HEK293 (cell line): Measurements from ENCODE around the gene TADA3.

Experiments
- AEBP2 ChIP-seq: fragments of 450-650 bp; formaldehyde crosslinking; IDR thresholded peaks from 2 replicates; pipeline ENCODE4 v1.5.1; 2016; ENCODE audit warnings: missing biosample characterization, missing genetic modification characterization, borderline replicate concordance
- ELK4 ChIP-seq: IDR thresholded peaks from 2 replicates; pipeline ENCODE4 v1.6.1; 2011; ENCODE audit warnings: mild to moderate bottlenecking, low read depth, low read length, borderline replicate concordance
- FEZF1 ChIP-seq: fragments of 450-650 bp; formaldehyde crosslinking; IDR thresholded peaks from 2 replicates; pipeline ENCODE4 v1.5.1; 2016; ENCODE audit warnings: missing biosample characterization, missing genetic modification characterization
- PBX3 ChIP-seq: sonication (generic); formaldehyde crosslinking; IDR thresholded peaks from 2 replicates; pipeline ENCODE4 v1.8.1; 2022; ENCODE audit warnings: mild to moderate bottlenecking, moderate library complexity, missing genetic modification reagents
- PRDM10 ChIP-seq: fragments of 450-650 bp; formaldehyde crosslinking; IDR thresholded peaks from 2 replicates; pipeline ENCODE4 v1.5.1; 2016; ENCODE audit warnings: missing biosample characterization, missing genetic modification characterization
- SP2 ChIP-seq: fragments of 450-650 bp; formaldehyde crosslinking; IDR thresholded peaks from 2 replicates; pipeline ENCODE4 v1.5.1; 2016; ENCODE audit warnings: missing biosample characterization, missing genetic modification characterization
- SP7 ChIP-seq: fragments of 450-650 bp; formaldehyde crosslinking; IDR thresholded peaks from 2 replicates; pipeline ENCODE4 v1.5.1; 2016; ENCODE audit warnings: missing biosample characterization, missing genetic modification characterization
- YY2 ChIP-seq: fragments of 450-650 bp; formaldehyde crosslinking; IDR thresholded peaks from 2 replicates; pipeline ENCODE4 v1.5.1; 2016; ENCODE audit warnings: missing biosample characterization, missing genetic modification characterization
- ZBTB49 ChIP-seq: fragments of 450-650 bp; formaldehyde crosslinking; IDR thresholded peaks from 2 replicates; pipeline ENCODE4 v1.5.1; 2016; ENCODE audit warnings: missing biosample characterization, missing genetic modification characterization, low read depth
- ZFP69B ChIP-seq: fragments of 450-650 bp; formaldehyde crosslinking; IDR thresholded peaks from 2 replicates; pipeline ENCODE4 v1.5.1; 2016; ENCODE audit warnings: missing biosample characterization, missing genetic modification characterization
- ZNF148 ChIP-seq: fragments of 450-650 bp; formaldehyde crosslinking; IDR thresholded peaks from 2 replicates; pipeline ENCODE4 v1.5.0; 2017; ENCODE audit warnings: missing biosample characterization, missing genetic modification characterization, borderline replicate concordance
- ZNF16 ChIP-seq: fragments of 450-650 bp; formaldehyde crosslinking; IDR thresholded peaks from 2 replicates; pipeline ENCODE4 v1.5.1; 2016; ENCODE audit warnings: low read depth, missing biosample characterization, missing genetic modification characterization
- ZNF202 ChIP-seq: fragments of 450-650 bp; formaldehyde crosslinking; IDR thresholded peaks from 2 replicates; pipeline ENCODE4 v1.5.1; 2016; ENCODE audit warnings: missing biosample characterization, missing genetic modification characterization, borderline replicate concordance
- ZNF211 ChIP-seq: fragments of 450-650 bp; formaldehyde crosslinking; IDR thresholded peaks from 2 replicates; pipeline ENCODE4 v1.5.1; 2016; ENCODE audit warnings: low read depth, missing biosample characterization, missing genetic modification characterization
- ZNF24 ChIP-seq: fragments of 450-650 bp; formaldehyde crosslinking; IDR thresholded peaks from 2 replicates; pipeline ENCODE4 v1.5.1; 2016; ENCODE audit warnings: missing biosample characterization, missing genetic modification characterization
- ZNF26 ChIP-seq: fragments of 450-650 bp; formaldehyde crosslinking; IDR thresholded peaks from 2 replicates; pipeline ENCODE4 v1.5.1; 2016; ENCODE audit warnings: missing biosample characterization, missing genetic modification characterization
- ZNF311 ChIP-seq: fragments of 450-650 bp; formaldehyde crosslinking; IDR thresholded peaks from 2 replicates; pipeline ENCODE4 v1.5.1; 2017; ENCODE audit warnings: missing biosample characterization, missing genetic modification characterization, borderline replicate concordance
- ZNF366 ChIP-seq: fragments of 450-650 bp; formaldehyde crosslinking; conservative IDR thresholded peaks from 2 replicates; pipeline ENCODE4 v1.5.1; 2016; ENCODE audit warnings: missing biosample characterization, missing genetic modification characterization
- ZNF433 ChIP-seq: fragments of 450-650 bp; formaldehyde crosslinking; IDR thresholded peaks from 2 replicates; pipeline ENCODE4 v1.5.1; 2016; ENCODE audit warnings: missing biosample characterization, missing genetic modification characterization, low read depth
- ZNF501 ChIP-seq: fragments of 450-650 bp; formaldehyde crosslinking; IDR thresholded peaks from 2 replicates; pipeline ENCODE4 v1.5.1; 2016; ENCODE audit warnings: missing biosample characterization, missing genetic modification characterization
- ZNF529 ChIP-seq: fragments of 450-650 bp; formaldehyde crosslinking; IDR thresholded peaks from 2 replicates; pipeline ENCODE4 v1.5.1; 2017; ENCODE audit warnings: missing genetic modification characterization, missing biosample characterization; ENCODE audit not compliant: insufficient replicate concordance
- ZNF549 ChIP-seq: fragments of 450-650 bp; IDR thresholded peaks from 2 replicates; pipeline ENCODE4 v1.5.1; 2018; ENCODE audit warnings: missing biosample characterization, missing genetic modification characterization, mild to moderate bottlenecking, inconsistent platforms, moderate library complexity
- ZNF571 ChIP-seq: fragments of 450-650 bp; formaldehyde crosslinking; IDR thresholded peaks from 2 replicates; pipeline ENCODE4 v1.5.0; 2017; ENCODE audit warnings: missing biosample characterization, missing genetic modification characterization
- ZNF707 ChIP-seq: fragments of 450-650 bp; formaldehyde crosslinking; IDR thresholded peaks from 2 replicates; pipeline ENCODE4 v1.5.1; 2016; ENCODE audit warnings: missing biosample characterization, missing genetic modification characterization

Gene TADA3

GRCh38 chr3:9749645-9750555 is 42.4 kb downstream of the TADA3 start, which contains the start of gene OGG1 (continued):
- no peak for TF ChIP-seq ZNF16 (tag by site-specific recombination)
- no peak for TF ChIP-seq AEBP2 (tag by site-specific recombination)
- no peak for TF ChIP-seq ZNF707
- no peak for TF ChIP-seq ZNF26
- no peak for TF ChIP-seq ZNF433 (tag by site-specific recombination)
- TF ChIP-seq ZNF24 (tag by site-specific recombination) = peak; percentile 42; the same call in 1 of the 2 replicates
- no peak for TF ChIP-seq ZBTB49 (tag by site-specific recombination)
- peak; percentile 64 for TF ChIP-seq ZNF366 (tag by site-specific recombination)
- TF ChIP-seq ZNF202 (tag by site-specific recombination) = no peak
- no peak for TF ChIP-seq ZNF571 (tag by site-specific recombination)
- no peak for TF ChIP-seq ZNF211 (tag by site-specific recombination)
- TF ChIP-seq SP2 (tag by site-specific recombination) = peak; percentile 97
- TF ChIP-seq ELK4 = no peak
- peak; percentile 96 for TF ChIP-seq PRDM10
- TF ChIP-seq SP7 (tag by site-specific recombination) = peak; percentile 82; the same call in 1 of the 2 replicates
- no peak for TF ChIP-seq ZNF529 (tag by site-specific recombination)
- no peak for TF ChIP-seq ZNF148 (tag by site-specific recombination)
- peak; percentile 30; the same call in 1 of the 2 replicates for TF ChIP-seq ZFP69B (tag by site-specific recombination)
- peak; percentile 54 for TF ChIP-seq ZNF501 (tag by site-specific recombination)
- no peak for TF ChIP-seq YY2 (tag by site-specific recombination)
- TF ChIP-seq FEZF1 (tag by site-specific recombination) = no peak
- TF ChIP-seq ZNF549 = no peak
- TF ChIP-seq PBX3 = no peak
- no peak for TF ChIP-seq ZNF311 (tag by site-specific recombination)
